ENCODE results near the gene ECE1.

Gene ECE1

GRCh38 chr1:21254335-21254951, 35.8 kb downstream of the ECE1 start:
- TF ChIP-seq SUZ12 (IDR thresholded peaks at IDR 0.05; ENCODE audit: extremely low read depth, insufficient read depth, insufficient read length) (no peak), YY1 (IDR thresholded peaks at IDR 0.05; ENCODE audit: insufficient read depth, insufficient read length) (no peak), ZNF274 (IDR thresholded peaks at IDR 0.05; ENCODE audit: low read depth, low read length) (no peak)
- H3K9me3 ChIP-seq (ENCODE audit: insufficient read depth, low read length): no peaks in the 10 kb centered on the region
- H3K9ac ChIP-seq (ENCODE audit: insufficient read length, low read depth): peak overlapping the region; percentile 26
- no peaks in the 10 kb centered on the region for H3K27me3 ChIP-seq (ENCODE audit: insufficient read depth, insufficient read length)
- no peak overlapping the region for H3K4me3 ChIP-seq (ENCODE audit: insufficient read length, low read depth)
- DNase-seq (ENCODE audit: low read depth, low spot score): no peak
- peaks cover 6% of the 10 kb centered on the region for H3K4me1 ChIP-seq (ENCODE audit: insufficient read depth, insufficient read length)
- H3K36me3 ChIP-seq (ENCODE audit: insufficient read depth, insufficient read length, low read length): peaks cover 52% of the 10 kb centered on the region

GRCh38 chr1:21251773-21252471, 38.3 kb downstream of the ECE1 start:
- H3K36me3 ChIP-seq (ENCODE audit: insufficient read depth, insufficient read length, low read length): peaks cover 45% of the 10 kb centered on the region
- no peak overlapping the region for H3K4me3 ChIP-seq (ENCODE audit: insufficient read length, low read depth)
- TF ChIP-seq ZNF274 (IDR thresholded peaks at IDR 0.05; ENCODE audit: low read depth, low read length) (no peak), YY1 (IDR thresholded peaks at IDR 0.05; ENCODE audit: insufficient read depth, insufficient read length) (no peak), SUZ12 (IDR thresholded peaks at IDR 0.05; ENCODE audit: extremely low read depth, insufficient read depth, insufficient read length) (no peak)
- no peaks in the 10 kb centered on the region for H3K27me3 ChIP-seq (ENCODE audit: insufficient read depth, insufficient read length)
- peaks cover 6% of the 10 kb centered on the region for H3K4me1 ChIP-seq (ENCODE audit: insufficient read depth, insufficient read length)
- no peak for DNase-seq (ENCODE audit: low read depth, low spot score)
- no peaks in the 10 kb centered on the region for H3K9me3 ChIP-seq (ENCODE audit: insufficient read depth, low read length)
- no peak overlapping the region for H3K9ac ChIP-seq (ENCODE audit: insufficient read length, low read depth)

DNA sequence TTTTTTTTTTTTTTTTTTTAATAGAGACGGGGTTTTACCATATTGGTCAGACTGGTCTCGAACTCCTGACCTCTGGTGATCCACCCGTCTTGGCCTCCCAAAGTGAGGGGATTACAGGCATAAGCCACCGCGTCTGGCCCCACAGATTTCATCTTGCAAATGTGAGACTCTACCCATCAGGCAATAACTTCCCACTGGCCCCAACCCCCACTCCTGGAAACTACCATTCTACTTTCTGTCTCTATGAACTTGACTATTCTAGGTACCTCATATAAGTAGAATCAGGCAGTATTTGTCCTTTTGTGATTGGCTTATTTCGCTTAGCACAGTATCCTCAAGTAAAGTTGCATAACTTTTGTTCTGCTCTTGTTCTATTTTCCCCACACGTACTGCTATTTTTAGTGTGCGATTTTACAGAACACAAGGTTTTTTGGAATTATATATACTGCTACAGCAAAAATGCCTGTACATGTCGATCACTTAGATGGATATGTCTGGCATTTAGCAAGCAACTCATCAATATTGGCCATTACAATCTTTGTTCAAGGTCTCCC, 40.2 kb downstream of the ECE1 start:
- H3K4me1 ChIP-seq (ENCODE audit: insufficient read depth, insufficient read length): peaks cover 6% of the 10 kb centered on the region
- DNase-seq (ENCODE audit: low read depth, low spot score): no peak
- H3K9ac ChIP-seq (ENCODE audit: insufficient read length, low read depth): no peak overlapping the region
- no peak overlapping the region for H3K4me3 ChIP-seq (ENCODE audit: insufficient read length, low read depth)
- no peak for TF ChIP-seq YY1 (IDR thresholded peaks at IDR 0.05; ENCODE audit: insufficient read depth, insufficient read length)
- TF ChIP-seq ZNF274 (IDR thresholded peaks at IDR 0.05; ENCODE audit: low read depth, low read length): no peak
- TF ChIP-seq SUZ12 (IDR thresholded peaks at IDR 0.05; ENCODE audit: extremely low read depth, insufficient read depth, insufficient read length): no peak
- no peaks in the 10 kb centered on the region for H3K9me3 ChIP-seq (ENCODE audit: insufficient read depth, low read length)
- H3K36me3 ChIP-seq (ENCODE audit: insufficient read depth, insufficient read length, low read length): peaks cover 47% of the 10 kb centered on the region
- no peaks in the 10 kb centered on the region for H3K27me3 ChIP-seq (ENCODE audit: insufficient read depth, insufficient read length)

GRCh38 chr1:21247892-21248715, 42.2 kb downstream of the ECE1 start:
- Histone ChIP-seq H3K4me1 (ENCODE audit: insufficient read depth, insufficient read length) (no peaks in the 10 kb centered on the region), H3K4me3 (ENCODE audit: insufficient read length, low read depth) (no peak overlapping the region), H3K9ac (ENCODE audit: insufficient read length, low read depth) (no peak overlapping the region), H3K27me3 (ENCODE audit: insufficient read depth, insufficient read length) (no peaks in the 10 kb centered on the region), H3K9me3 (ENCODE audit: insufficient read depth, low read length) (no peaks in the 10 kb centered on the region), H3K36me3 (ENCODE audit: insufficient read depth, insufficient read length, low read length) (peaks cover 54% of the 10 kb centered on the region)
- no peak for DNase-seq (ENCODE audit: low read depth, low spot score)
- TF ChIP-seq SUZ12 (IDR thresholded peaks at IDR 0.05; ENCODE audit: extremely low read depth, insufficient read depth, insufficient read length) (no peak), ZNF274 (IDR thresholded peaks at IDR 0.05; ENCODE audit: low read depth, low read length) (no peak), YY1 (IDR thresholded peaks at IDR 0.05; ENCODE audit: insufficient read depth, insufficient read length) (no peak)

DNA sequence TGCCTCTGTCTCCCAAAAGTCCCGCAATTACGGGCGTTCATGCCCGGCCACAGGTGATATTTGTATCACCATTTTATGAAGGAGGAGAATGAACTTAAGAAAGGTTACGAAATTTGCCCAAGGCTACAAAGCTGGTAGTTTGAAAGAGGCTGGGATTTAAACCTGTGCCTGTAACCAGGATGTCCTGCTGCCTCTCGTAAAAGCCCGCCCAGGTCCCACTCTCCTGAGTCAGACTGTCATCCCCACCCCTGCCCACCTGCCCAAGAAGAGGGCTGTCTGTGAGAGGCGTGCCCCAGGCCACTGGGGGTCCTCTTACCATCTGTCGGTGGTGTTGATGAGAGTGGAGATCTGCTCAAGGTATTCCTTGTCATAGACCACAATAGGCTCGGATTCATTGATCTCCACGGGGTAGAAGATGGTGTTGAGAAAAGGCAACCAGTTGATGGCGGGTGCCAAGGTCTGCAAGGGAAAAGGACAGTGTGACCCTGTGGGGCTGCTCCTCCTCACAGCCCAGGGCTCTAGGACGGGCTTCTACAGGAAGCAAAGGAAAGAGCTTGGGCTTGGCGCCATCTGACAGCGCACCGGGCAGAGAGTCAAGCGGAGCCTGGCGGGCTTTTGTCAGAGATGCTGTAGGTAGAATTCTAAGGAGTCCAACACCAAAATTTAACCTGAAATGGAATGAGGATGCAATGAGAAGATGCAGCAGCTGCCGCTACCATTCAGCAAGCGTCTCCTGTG, 43.2 kb downstream of the ECE1 start:
- no peak overlapping the region for H3K4me3 ChIP-seq (ENCODE audit: insufficient read length, low read depth)
- no peak for DNase-seq (ENCODE audit: low read depth, low spot score)
- no peaks in the 10 kb centered on the region for H3K27me3 ChIP-seq (ENCODE audit: insufficient read depth, insufficient read length)
- no peaks in the 10 kb centered on the region for H3K9me3 ChIP-seq (ENCODE audit: insufficient read depth, low read length)
- H3K4me1 ChIP-seq (ENCODE audit: insufficient read depth, insufficient read length): no peaks in the 10 kb centered on the region
- H3K36me3 ChIP-seq (ENCODE audit: insufficient read depth, insufficient read length, low read length): peaks cover 51% of the 10 kb centered on the region
- no peak for TF ChIP-seq SUZ12 (IDR thresholded peaks at IDR 0.05; ENCODE audit: extremely low read depth, insufficient read depth, insufficient read length)
- TF ChIP-seq ZNF274 (IDR thresholded peaks at IDR 0.05; ENCODE audit: low read depth, low read length): no peak
- TF ChIP-seq YY1 (IDR thresholded peaks at IDR 0.05; ENCODE audit: insufficient read depth, insufficient read length): no peak
- H3K9ac ChIP-seq (ENCODE audit: insufficient read length, low read depth): no peak overlapping the region

GRCh38 chr1:21245688-21246229, 44.5 kb downstream of the ECE1 start:
- Histone ChIP-seq H3K9ac (ENCODE audit: insufficient read length, low read depth) (no peak overlapping the region), H3K36me3 (ENCODE audit: insufficient read depth, insufficient read length, low read length) (peaks cover 44% of the 10 kb centered on the region), H3K27me3 (ENCODE audit: insufficient read depth, insufficient read length) (no peaks in the 10 kb centered on the region), H3K4me3 (ENCODE audit: insufficient read length, low read depth) (no peak overlapping the region), H3K4me1 (ENCODE audit: insufficient read depth, insufficient read length) (peaks cover 5% of the 10 kb centered on the region), H3K9me3 (ENCODE audit: insufficient read depth, low read length) (no peaks in the 10 kb centered on the region)
- TF ChIP-seq SUZ12 (IDR thresholded peaks at IDR 0.05; ENCODE audit: extremely low read depth, insufficient read depth, insufficient read length): no peak
- DNase-seq (ENCODE audit: low read depth, low spot score): no peak

Measured in NT2/D1 (cell line).